DMS114 treated with DMSO at 0.1 percent for 48 hours (cell line): ENCODE data around the gene CD248.

Source experiments
- DNase-seq: peaks from one replicate; lab custom pipeline; 2025; ENCODE audit not compliant: unreplicated experiment; lab: John Stamatoyannopoulos, UW

Gene CD248

DNA sequence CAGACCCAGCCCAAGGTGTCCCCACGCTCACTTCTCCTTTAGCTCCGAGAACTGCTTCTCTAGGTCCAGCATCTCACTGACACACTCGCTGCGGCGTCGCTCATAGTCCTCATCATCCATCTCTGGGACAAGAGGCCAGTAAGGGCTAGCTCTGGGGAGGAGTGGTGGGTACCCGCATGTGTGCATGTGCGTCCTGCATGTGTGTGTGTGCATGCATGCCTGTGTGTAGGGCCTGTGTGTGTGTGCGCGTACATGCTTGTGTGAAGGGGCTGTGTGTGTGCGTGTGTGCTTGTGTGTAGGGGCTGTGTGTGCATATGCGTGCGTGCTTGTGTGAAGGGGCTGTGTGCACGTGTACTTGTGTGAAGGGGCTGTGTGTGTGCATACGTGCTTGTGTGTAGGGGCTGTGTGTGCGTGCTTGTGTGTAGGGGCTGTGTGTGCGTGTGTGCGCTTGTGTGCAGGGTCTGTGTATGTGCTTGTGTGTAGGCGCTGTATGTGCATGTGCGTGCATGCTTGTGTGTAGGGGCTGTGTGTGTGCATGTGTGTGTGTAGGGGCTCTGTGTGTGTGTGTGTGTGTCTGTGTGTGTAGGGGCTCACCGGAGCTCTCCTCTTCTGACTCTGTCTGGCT, 24.8 kb upstream of the CD248 start:
- no peak for DNase-seq

DNA sequence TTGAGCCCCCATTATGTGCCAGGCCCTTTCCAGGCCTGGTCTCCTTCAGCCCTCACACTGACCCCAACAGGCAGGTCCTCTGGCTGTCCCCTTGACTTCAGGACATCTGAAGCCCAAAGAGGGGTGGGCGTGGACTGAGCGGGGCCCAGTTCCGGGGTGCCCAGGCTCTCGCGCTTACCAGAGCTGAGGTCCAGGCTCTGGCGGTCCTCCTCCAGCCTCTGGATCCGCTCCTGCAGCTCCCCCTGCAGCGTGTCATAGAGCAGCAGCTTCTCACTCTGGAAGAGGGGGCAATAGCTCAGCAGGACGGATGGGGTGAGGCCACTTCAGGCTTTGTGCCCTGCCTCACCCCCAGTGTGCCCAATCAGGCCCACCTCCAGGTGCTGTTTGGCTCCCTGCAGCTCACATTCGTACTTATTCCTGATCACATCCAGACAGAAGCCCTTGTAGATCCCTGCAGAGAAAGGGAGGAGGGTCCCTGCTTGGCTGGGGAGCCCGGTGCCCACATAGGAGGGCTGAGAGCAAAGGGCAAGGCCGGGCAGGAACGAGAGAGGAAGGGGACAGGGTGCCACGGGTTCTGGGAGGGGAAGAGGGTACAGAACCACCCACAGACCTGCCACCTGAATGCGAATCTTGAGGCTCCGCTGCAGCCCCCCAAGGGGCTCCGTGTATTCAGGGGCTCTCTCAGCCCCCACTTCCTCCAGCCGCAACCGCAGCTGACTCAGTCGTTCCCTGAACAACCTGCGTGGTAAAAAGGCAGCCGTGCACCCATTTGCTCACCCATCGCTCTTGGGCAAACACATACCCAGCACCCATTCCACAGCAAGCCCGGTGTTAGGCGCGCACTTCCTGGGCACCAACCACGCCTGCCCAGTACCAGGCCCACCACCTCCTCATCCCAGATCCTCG, 24.0 kb upstream of the CD248 start:
- no peak for DNase-seq

DNA sequence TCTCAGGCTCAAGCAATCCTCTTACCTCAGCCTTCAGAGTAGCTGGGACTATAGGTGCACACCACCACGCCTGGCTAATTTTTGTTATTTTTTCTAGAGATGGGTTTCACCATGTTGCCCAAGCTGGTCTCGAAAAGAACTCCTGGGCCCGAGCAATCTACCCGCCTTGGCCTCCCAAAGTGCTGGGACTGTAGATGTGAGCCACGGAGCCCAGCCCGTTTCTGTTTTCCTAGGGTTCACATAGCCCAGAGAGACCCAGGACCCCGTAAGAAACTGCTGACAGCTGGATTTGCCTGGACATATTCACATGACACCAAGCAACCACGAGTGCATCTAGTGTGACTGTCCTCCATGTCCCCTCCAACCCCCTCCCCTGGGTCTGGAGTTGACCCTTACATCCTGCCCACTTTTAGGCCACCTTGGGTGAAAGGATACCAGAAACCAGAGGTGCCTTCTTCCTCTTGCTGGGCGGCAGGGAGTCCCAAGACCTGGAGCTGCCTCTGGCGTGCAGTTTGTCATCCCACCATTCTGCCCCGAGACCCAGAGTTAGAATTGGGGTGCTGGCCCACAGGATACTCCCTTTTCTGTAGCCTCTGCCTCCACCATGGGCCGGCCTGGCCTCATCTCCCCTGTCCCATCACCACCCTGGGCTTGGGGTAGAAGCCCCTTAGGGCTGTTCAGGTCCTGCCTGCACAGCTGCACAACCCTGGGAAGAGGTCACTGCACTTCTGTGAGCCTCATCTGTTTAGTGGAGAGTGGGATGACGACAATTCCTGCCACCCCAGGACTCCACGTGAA, 23.0 kb upstream of the CD248 start:
- DNase-seq: no peak

DNA sequence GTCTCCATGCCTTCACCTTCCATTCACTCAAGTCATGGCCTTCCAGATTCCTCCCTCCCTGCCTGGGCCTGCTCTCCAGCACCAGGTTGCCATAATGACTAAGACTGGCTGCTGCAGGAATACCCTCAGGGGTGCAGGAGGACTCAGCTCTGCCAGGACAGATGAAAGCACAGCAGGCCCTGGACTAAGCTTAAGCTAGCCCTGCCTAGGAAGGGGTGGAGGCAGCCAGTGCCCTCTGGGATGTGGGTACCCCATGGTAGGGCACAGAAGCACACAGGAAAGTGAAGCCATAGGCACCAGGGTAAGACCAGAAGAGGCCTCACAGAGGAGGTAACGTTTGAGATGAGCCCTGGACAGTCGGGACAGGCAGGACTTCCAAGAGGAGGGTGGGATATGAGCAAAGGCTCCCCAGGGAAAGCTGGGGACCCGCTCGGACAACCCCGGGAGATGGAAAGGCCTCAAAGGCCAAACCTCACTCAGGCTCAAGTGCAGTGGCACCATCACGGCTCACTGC, 22.4 kb upstream of the CD248 start:
- DNase-seq: no peak

DNA sequence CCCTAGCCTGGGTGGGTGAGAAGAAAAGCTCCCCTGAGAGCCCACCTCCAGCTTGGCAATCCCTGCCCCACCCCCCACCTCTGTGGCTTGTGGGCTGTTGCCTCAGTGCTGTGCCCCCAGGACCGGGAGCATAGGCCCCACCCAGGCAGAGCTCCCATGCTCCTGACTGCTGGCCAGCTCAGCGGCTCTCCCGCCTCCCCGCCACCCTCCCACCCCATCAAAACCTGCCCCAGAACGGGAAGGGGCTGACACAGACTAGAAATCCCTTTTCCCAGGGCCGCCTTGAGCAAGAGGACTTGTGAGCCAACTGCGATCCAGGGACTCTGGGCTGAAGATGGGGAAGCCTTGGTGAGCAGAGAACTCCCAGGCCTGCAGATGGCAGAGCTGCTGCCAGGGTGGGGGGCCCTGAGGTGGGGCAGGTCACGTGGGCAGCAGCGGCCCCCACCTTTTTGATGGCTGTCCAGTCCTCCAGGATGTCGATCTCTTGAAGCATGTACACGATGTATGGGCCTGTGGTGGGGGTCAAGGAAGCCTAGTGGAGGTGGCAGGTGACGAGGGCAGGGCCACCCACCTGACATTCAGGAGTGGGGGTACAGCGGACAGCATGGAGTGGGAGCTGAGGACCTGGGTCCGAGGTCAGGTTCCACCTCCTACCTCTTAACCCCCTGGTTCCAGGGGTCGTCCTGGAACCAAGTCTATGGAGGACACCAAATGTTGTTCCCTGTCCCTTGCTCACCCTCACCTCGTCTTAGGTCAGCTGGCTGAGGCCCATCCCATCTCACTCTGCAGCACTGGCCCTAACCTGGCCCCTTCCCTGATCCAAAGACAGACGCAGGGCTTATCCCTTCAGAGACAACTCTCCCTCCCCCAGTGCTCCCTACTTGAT, 21.7 kb upstream of the CD248 start:
- no peak for DNase-seq

DNA sequence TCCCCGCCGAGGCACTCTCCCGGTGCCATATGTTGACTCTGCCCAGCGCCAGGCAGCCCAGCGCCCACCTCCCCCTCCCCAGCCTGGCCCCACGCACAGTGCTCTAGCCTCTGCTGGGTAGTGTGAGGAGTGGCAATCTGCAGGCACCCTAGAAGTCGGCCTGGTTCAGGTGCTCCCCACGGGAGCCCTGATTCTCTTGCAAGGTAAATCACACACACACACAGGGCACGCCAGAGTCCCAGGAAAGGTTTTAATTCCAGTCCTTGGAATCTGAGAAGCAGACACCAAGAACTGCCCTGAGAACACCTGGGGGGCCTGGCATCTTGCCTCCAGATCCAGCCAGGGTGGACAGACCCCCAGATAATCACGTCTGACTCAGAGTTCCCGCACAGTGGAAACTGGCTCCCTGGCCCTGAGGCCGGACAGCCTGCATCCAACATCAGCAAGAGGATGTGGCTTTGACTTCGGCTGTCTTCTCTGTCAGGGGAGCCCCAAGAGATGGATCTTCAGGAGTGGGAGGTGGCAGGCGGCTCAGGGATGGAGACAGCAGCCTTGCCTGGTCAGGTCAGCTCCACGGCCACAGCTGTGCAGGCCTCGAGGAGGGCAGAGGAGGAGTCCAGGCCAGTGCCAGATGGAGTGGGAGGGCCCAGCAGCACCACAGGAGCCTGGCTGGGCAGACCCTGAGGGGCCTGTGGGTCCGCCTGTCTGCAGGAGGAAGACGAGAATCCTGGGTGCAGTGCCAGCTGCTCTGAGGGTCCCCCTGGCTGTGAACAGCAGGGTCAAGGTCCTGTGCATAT, 20.5 kb upstream of the CD248 start:
- DNase-seq: no peak

DNA sequence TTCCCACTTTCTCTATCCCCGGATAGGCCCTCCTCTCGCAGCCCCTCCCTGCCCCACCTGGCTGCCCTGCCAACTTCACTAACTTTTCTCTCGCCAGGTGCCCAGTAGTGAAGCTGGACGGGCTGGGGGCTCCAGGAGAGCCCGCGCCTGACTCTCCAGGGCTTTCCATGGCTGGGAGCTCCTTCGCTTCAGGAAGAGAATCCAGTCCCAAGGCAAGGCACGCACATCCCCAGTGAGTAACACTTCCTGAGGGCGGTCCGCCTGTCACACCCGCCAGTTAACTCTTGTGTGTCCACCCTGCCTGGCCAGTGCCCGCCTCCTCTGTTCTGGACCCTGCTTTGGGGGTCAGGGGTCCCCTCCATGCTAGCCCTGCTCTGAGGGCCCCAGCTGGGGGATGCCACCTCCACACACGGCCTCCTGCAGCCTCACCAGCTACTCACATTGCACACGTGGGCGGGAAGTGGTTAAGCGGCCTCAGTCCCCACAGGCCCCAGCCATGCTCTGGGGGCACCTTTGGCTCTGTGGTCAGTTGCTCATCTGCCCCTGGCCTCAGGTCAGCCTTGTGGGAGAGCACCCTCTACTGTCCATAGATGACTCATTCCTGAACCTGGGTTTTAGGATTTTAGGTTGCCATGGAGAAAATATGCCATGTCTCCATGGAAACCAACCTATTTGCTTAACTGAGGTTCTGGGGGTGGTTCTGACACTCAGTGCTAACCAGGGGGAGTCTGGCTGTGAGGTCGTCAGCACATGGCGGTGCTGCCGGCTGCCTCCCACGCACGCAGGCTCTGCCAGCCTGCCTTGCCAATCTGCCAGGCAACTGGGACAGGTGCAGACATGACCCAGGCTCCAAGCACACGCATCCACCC, 19.6 kb upstream of the CD248 start, which contains the start of gene RIN1:
Gene RIN1 (minus strand): TSS at position 201 of the 869 bp plus-strand sequence. CDS start 32 bp downstream, at position 169.
- peak; percentile 30 for DNase-seq

DNA sequence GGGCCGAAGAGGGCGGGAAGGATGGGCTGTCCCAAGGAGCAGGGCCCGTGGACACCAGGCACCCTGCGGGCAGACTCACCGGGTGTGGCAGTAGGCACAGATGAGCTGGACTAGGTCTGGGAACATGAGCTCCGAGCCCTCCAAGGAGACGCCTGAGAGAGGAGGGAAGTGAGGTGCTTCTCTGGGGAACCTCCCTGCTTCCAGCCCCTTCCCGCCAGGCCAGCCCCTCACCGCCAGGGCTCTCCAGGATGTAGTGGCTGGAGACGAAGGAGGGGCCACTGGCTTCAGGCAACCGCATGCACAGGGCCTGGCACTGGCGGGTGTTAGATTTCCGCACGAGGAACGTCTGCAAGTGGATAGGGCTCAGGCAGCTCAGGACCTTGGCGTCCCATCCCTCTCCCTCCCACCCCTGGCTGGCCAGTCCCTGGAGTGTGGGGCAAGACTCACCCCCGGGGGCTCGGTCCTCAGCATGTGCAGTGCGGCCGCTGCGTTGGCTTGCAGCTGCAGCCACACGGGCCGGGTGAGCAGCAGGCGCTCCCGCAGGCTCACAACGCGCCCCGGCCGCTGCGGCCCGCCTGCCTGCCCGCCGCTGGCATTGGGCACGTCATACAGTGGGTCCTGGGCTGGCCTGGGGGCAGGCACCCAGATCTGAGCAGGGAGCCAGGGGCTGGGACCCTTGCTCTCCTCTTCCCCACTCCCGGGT, 18.8 kb upstream of the CD248 start:
- no peak for DNase-seq

DNA sequence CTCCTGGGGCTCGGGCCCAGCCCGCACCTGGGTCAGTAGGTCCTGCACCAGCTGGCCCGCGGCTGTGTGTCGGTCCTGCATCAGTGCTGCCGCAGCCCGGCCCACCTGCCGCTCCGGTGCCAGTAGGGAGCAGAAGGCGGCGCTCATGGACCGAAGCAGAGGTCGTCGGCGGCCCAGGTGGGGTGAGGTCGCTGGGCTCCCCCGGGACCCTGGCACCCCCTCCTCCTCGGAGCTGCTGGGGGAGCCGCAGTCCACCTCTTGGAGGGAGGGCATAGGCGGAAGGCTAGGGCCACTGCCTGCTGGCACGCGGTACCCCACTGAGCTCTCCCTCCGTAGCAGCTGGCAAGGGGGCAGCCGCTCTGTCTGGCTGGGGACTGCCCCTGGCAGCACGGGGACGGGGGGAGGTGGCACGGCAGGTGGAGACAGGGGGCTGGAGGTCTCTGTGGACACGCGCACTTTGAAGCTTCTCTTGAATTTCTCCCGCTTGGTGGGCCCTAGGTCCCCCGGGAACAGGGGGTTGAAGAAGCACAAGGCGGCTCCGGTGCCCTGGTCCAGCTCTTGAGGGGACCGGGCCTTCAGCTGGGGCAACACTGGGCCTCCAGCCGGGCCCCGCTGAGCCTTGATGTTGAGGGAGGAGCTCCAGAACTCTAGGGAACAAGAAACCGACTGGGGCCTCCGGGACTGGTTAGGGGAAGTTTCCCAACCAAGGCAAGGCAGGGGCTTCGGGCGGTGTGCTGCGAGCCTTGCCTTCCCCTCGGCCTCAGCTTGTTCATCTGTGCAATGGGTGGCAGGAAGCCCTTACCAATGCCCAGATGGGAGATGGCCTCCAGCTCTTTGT, 18.0 kb upstream of the CD248 start:
- no peak for DNase-seq

DNA sequence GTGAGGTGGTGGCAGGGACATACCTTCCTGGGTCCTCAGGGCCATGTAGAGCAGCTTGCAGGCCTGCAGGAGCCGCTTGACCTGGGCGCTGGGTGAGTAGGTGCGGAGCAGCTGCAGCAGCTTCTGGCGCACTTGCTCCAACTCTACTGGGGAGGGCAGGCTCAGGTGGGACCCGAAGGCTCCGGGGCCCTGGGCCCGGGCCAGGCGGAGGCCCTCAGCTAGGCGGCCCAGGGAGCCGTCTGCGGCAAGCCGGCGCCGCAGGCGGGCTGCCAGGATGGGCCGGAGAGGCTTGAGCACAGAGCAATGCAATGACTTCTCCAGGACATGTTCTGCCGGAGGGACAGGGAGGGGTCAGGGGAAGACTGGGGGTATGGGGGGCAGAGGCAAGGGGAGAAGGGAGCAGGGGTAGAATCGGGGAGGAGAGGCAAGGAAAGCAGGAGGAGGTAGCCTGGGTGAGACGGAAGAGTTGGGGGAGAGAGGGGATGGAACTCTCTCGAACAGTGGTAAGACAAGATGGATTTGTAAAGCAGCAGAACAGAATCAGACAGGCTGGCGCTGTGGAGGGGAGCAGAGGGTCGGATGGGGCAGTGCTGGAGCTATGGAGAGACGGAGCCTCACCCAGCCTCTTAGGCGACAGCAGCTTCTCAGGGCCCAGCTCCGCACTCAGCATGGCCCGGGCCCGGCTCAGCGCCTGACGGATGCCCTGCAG, 17.2 kb upstream of the CD248 start:
- DNase-seq: no peak

DNA sequence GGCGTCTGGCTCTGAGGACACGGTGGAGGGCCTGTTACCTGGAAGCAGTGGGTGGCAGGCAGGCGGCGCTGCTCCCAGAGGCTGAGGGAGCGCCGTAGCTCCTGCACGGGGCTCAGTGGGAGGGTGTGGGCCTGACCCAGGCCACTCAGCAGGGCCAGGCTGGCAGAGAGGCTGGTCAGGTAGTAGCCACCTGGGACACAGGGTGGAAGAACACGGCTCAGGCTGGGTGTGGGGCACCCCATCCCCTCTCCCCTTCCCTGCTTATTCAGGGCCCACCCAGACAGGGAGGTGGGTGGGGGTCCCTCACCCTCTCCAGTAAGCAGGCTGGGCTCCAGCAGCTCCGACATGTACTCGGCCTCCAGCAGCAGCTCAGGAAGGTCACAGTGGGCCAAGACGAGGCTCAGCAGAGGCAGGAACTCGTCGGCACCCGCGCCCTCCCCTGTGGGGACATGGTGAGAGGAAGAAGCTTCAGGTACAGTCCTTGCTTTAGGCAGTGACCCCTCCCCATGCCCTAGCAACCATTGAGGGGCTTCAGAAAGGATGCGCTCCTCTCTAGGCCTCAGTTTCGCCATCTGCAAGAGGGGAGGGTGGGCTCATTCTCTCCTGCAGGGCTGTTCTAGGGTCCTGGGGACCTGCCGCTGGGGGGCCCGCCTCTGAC, 16.5 kb upstream of the CD248 start:
- DNase-seq: no peak

DNA sequence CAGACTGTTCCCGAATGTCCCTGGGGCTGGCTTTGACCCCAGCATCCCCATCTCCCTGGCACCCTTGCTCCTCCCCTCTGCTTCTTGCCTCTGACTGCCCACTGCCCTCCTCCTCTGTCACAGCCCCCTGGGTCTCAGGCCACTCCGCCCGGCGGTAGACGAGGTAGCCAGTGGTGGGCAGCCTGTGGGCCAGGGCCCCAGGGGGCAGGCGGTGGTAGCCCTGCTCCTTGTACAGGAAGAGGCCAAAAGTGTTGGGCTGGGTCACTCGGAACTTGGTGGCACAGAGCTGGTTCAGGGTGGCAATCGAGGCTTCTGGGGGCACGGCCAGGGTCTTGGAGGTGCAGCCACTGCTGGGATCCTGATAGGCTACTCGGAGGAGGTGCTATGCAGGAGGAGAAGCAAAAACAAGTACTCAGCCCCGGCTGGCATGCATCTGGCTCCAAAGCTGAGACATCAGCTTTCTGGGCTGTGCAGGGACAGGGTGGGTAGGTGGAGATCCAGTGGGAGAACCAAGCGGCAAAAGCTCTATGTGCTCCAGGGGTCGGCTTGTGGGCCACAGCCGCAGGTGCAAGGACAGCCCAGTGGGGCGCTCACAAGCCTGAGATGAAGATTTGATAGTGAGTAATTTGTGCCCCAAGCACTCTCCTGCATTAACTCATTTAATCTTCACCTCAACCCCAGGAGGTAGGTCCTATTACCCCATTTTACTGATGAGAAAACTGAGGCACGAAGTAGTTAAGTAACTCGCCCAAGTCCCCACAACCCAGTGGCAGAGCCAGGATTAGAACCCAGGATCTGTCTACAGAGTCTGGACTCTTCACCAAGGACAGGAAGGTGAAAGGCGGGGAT, 15.8 kb upstream of the CD248 start:
- no peak for DNase-seq

DNA sequence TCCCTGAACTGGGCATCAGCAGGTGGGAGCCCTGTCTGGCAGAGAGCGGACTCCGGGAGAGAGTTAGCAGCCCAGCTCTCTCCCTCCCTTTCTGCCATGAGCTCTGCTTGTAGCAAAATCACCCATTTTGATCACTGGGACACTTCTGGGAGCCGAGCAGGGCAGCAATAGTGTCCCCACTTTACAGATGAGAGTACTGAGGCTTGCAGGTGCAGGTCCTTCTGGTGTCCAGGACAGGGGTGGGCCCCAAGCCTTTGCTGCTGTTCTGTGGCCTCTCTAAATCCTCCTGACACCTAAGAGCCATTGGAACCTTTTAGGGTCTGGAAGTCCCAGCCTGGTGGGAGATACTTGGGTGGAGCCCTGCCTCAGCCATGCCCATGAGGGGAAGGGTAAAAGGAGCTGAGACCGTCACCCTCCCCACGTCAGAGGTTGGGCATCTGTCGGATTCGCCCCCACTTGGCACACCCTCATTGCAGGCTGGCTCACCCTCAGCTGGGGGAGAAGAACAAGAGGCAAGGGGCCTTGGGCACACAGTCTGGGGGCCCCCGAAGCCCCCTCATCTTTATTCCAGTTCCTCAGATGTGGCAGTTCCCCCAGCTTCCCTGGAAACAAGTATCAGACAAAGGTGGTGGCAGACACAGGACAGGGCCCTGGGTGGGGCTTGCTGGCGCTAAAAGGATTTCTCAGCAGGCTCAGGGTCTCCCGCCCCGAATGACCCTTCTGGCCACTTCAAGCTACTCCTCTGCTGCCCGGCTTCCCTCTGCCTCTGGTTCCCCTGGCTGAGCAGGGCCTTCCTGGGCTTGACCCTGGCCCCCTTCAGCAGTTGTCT, 14.9 kb upstream of the CD248 start:
- DNase-seq: no peak

DNA sequence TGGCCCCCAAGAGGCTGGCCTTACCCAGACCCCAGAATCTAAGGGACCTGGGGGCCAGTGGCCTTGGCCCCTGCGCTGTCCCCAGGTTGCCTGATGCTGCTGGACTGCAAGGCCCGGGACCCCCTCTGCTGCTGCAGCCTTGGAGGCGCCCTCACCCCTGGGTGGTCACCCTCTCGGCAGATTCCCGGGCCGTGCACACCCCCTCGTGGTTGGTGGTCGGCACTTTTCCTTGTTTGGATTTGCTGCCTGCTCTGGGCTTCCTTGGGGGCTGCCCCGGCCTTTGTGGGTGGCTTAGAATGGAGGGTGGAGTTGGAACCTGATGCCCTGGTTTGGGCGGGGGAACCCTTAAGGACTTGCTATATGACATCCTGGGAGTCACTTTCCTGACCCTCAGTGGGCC, 14.1 kb upstream of the CD248 start:
- no peak for DNase-seq
